ENCODE data around the gene ACHE.

GRCh38 chr7:100942045-100942774, 46.5 kb upstream of the ACHE start:
- TF ChIP-seq EHMT2 (IDR thresholded peaks at IDR 0.05; ENCODE audit: low read depth), result no peak
- TF ChIP-seq CBX2 (IDR thresholded peaks at IDR 0.05; ENCODE audit: borderline replicate concordance, low read depth), result no peak
- TF ChIP-seq, protein P1, sequence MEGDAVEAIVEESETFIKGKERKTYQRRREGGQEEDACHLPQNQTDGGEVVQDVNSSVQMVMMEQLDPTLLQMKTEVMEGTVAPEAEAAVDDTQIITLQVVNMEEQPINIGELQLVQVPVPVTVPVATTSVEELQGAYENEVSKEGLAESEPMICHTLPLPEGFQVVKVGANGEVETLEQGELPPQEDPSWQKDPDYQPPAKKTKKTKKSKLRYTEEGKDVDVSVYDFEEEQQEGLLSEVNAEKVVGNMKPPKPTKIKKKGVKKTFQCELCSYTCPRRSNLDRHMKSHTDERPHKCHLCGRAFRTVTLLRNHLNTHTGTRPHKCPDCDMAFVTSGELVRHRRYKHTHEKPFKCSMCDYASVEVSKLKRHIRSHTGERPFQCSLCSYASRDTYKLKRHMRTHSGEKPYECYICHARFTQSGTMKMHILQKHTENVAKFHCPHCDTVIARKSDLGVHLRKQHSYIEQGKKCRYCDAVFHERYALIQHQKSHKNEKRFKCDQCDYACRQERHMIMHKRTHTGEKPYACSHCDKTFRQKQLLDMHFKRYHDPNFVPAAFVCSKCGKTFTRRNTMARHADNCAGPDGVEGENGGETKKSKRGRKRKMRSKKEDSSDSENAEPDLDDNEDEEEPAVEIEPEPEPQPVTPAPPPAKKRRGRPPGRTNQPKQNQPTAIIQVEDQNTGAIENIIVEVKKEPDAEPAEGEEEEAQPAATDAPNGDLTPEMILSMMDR (IDR thresholded peaks at IDR 0.05), result no peak
- TF ChIP-seq RCOR1 (IDR thresholded peaks at IDR 0.05; ENCODE audit: low read depth, low read length), result no peak
- no peak for TF ChIP-seq USF2 (IDR thresholded peaks at IDR 0.05)
- TF ChIP-seq, protein P2, sequence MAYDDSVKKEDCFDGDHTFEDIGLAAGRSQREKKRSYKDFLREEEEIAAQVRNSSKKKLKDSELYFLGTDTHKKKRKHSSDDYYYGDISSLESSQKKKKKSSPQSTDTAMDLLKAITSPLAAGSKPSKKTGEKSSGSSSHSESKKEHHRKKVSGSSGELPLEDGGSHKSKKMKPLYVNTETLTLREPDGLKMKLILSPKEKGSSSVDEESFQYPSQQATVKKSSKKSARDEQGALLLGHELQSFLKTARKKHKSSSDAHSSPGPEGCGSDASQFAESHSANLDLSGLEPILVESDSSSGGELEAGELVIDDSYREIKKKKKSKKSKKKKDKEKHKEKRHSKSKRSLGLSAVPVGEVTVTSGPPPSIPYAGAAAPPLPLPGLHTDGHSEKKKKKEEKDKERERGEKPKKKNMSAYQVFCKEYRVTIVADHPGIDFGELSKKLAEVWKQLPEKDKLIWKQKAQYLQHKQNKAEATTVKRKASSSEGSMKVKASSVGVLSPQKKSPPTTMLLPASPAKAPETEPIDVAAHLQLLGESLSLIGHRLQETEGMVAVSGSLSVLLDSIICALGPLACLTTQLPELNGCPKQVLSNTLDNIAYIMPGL (CRISPR knock-in tag; IDR thresholded peaks at IDR 0.05; ENCODE audit: borderline replicate concordance), result no peak
